Measurements from ENCODE around the gene TMEM266.

DNA sequence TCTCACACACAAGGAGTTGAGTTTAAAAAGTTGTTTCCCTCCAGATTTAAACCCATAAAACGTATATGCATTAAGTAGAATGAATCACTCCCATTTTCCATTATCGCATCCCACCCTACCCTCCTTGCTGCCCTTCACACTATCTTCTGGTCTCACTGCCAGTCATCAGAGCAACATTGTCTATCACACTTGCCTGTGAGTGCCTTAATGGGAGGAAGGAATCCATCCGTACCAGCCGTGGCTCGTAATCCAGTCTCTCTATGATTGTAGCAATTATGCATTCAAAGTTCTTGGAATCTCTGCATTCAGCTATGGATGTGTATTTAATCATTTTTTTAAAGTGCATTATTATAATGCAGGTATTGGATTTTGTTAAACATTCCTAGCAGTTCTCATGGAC lies 1.9 kb downstream of the TMEM266 start:
- TF ChIP-seq, protein P1, sequence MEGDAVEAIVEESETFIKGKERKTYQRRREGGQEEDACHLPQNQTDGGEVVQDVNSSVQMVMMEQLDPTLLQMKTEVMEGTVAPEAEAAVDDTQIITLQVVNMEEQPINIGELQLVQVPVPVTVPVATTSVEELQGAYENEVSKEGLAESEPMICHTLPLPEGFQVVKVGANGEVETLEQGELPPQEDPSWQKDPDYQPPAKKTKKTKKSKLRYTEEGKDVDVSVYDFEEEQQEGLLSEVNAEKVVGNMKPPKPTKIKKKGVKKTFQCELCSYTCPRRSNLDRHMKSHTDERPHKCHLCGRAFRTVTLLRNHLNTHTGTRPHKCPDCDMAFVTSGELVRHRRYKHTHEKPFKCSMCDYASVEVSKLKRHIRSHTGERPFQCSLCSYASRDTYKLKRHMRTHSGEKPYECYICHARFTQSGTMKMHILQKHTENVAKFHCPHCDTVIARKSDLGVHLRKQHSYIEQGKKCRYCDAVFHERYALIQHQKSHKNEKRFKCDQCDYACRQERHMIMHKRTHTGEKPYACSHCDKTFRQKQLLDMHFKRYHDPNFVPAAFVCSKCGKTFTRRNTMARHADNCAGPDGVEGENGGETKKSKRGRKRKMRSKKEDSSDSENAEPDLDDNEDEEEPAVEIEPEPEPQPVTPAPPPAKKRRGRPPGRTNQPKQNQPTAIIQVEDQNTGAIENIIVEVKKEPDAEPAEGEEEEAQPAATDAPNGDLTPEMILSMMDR (IDR thresholded peaks at IDR 0.05): no peak
- TF ChIP-seq POLR2A (IDR thresholded peaks at IDR 0.05): no peak

Data from testis (tissue), 2 donors.